ENCODE measurements around the gene ODAD4. TPM values are rescaled to one million over a fixed set of nuclear protein-coding genes. Genes with fewer than 3 reads are reported as not detected.

Gene ODAD4
- polyA plus RNA-seq, 3 donors = 0.04 to 0.28 (median 0.23) TPM

DNA sequence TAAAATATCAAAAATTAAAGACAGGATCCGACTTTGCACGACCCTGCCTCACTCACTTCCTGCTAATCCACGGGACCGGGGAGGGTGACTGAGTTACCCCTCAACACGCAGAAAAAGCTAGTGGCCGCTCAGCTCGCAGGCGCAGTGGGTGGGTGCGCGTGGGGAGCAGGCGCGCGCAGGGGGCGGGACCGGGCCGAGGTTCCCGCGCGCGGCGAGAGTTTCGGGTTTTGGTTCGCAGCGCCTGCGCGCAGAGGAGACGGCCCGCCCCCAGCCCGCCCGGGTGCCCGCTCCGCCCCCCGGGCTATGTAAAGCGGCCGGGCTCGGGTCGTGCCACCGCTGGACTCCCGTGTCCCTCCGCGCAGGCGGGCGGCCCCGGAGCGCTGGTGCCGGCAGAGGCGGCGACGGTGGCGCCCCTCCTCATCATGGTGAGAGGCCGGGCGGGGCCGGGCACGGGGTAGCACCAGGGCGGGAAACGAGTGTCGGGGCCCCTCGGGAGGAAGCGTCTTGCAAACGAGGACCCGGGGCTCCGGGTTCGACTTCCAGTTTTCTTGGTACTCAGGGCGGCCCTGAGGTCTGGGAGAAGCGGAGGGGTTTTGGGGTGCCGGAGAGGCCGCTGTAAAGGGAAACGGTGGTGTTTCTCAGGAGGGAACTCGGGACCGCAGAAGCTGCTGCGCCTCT lies 36.2 kb downstream of the ODAD4 start, which contains the start of gene CNP:
Gene CNP (plus strand): TSS at position 333 of the 678 bp plus-strand sequence. CDS start 90 bp downstream, at position 423.
- WGBS (ENCODE audit: insufficient coverage) = 0% methylated on average over 69 of the region's 71 CpGs
- no peaks in the 10 kb centered on the region for H3K9me3 Mint-ChIP-seq
- H3K9ac ChIP-seq (ENCODE audit: insufficient read depth, low read length, poor library complexity, severe bottlenecking) = peak within 1 kb of the TSS; percentile 87
- H3K27ac ChIP-seq (ENCODE audit: low read depth in 1 of 2, low read length in 2 of 2) = peak within 1 kb of the TSS; percentile 60 to 83
- H2AFZ ChIP-seq (ENCODE audit: insufficient read depth, low read depth, low read length, poor library complexity, severe bottlenecking) = peak within 1 kb of the TSS; percentile 82
- H3K27me3 ChIP-seq (ENCODE audit: control insufficient read depth in 2 of 2, insufficient read depth in 2 of 2, low read length in 2 of 2) = no peaks in the 10 kb centered on the region
- H3K36me3 Mint-ChIP-seq = peaks cover 4 to 20% of the 10 kb centered on the region in 2 donors
- H3K4me1 ChIP-seq (ENCODE audit: control insufficient read depth in 1 of 2, insufficient read depth in 2 of 2, low read length in 2 of 2) = peaks cover 19 to 40% of the 10 kb centered on the region in 2 donors
- TF ChIP-seq, protein P1, sequence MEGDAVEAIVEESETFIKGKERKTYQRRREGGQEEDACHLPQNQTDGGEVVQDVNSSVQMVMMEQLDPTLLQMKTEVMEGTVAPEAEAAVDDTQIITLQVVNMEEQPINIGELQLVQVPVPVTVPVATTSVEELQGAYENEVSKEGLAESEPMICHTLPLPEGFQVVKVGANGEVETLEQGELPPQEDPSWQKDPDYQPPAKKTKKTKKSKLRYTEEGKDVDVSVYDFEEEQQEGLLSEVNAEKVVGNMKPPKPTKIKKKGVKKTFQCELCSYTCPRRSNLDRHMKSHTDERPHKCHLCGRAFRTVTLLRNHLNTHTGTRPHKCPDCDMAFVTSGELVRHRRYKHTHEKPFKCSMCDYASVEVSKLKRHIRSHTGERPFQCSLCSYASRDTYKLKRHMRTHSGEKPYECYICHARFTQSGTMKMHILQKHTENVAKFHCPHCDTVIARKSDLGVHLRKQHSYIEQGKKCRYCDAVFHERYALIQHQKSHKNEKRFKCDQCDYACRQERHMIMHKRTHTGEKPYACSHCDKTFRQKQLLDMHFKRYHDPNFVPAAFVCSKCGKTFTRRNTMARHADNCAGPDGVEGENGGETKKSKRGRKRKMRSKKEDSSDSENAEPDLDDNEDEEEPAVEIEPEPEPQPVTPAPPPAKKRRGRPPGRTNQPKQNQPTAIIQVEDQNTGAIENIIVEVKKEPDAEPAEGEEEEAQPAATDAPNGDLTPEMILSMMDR (IDR thresholded peaks at IDR 0.05) = no peak
- H3K36me3 ChIP-seq (replicated peaks in 1 of 2; ENCODE audit: control insufficient read depth in 1 of 2, insufficient read depth in 2 of 2, low read length in 2 of 2) = peaks cover 11 to 25% of the 10 kb centered on the region in 2 donors
- peak within 1 kb of the TSS; percentile 79 to 91 for H3K4me3 Mint-ChIP-seq
- H4K20me1 ChIP-seq (ENCODE audit: insufficient read depth, low read length) = peaks cover 47% of the 10 kb centered on the region
- peak within 1 kb of the TSS; percentile 62 to 85 (median 79) for H3K27ac Mint-ChIP-seq
- H3K27me3 Mint-ChIP-seq (ENCODE audit: low read depth in 3 of 3) = peaks cover 0 to 2% (median 0%) of the 10 kb centered on the region in 3 donors
- H3K4me3 ChIP-seq (replicated peaks in 1 of 3; ENCODE audit: low read depth in 2 of 3, low read length in 3 of 3) = peak within 1 kb of the TSS; percentile 67 to 93 (median 92)
- H3K9me3 ChIP-seq (replicated peaks in 1 of 2; ENCODE audit: control insufficient read depth in 1 of 2, insufficient read depth in 1 of 2, low read length in 2 of 2) = no peaks in the 10 kb centered on the region
- peaks cover 41% of the 10 kb centered on the region for H3K79me2 ChIP-seq (ENCODE audit: insufficient read depth, low read length)
- intact Hi-C loops (cut with micrococcal nuclease) = loop anchor here in 1 of 2 donors (2.0 to 5.0 kb wide), 2 partner anchors 46 to 188 kb away; partner anchors contain the start of gene RAB5C
- H3K4me2 ChIP-seq (replicated peaks; ENCODE audit: extremely low read depth, low read length, poor library complexity, severe bottlenecking) = peak within 1 kb of the TSS; percentile 89
- peaks cover 47% of the 10 kb centered on the region for H3K4me1 Mint-ChIP-seq
- DNase-seq = peak; percentile 87 to 91 (median 89)

GRCh38 chr17:41967141-41967920 lies 36.9 kb downstream of the ODAD4 start:
- Histone ChIP-seq H3K4me2 (replicated peaks; ENCODE audit: extremely low read depth, low read length, poor library complexity, severe bottlenecking) (peak overlapping the region; percentile 89), H3K9ac (ENCODE audit: insufficient read depth, low read length, poor library complexity, severe bottlenecking) (peak overlapping the region; percentile 87), H4K20me1 (ENCODE audit: insufficient read depth, low read length) (peaks cover 54% of the 10 kb centered on the region), H3K9me3 (replicated peaks in 1 of 2; ENCODE audit: control insufficient read depth in 1 of 2, insufficient read depth in 1 of 2, low read length in 2 of 2) (no peaks in the 10 kb centered on the region), H3K27ac (ENCODE audit: low read depth in 1 of 2, low read length in 2 of 2) (peak overlapping the region; percentile 60 to 83), H3K27me3 (ENCODE audit: control insufficient read depth in 2 of 2, insufficient read depth in 2 of 2, low read length in 2 of 2) (no peaks in the 10 kb centered on the region), H2AFZ (ENCODE audit: insufficient read depth, low read depth, low read length, poor library complexity, severe bottlenecking) (peak overlapping the region; percentile 82), H3K4me3 (replicated peaks in 1 of 3; ENCODE audit: low read depth in 2 of 3, low read length in 3 of 3) (peak overlapping the region; percentile 67 to 93 (median 92)), H3K4me1 (ENCODE audit: control insufficient read depth in 1 of 2, insufficient read depth in 2 of 2, low read length in 2 of 2) (peaks cover 19 to 40% of the 10 kb centered on the region in 2 donors), H3K36me3 (replicated peaks in 1 of 2; ENCODE audit: control insufficient read depth in 1 of 2, insufficient read depth in 2 of 2, low read length in 2 of 2) (peaks cover 16 to 32% of the 10 kb centered on the region in 2 donors), H3K79me2 (ENCODE audit: insufficient read depth, low read length) (peaks cover 48% of the 10 kb centered on the region)
- DNase-seq = no peak
- peak overlapping the region; percentile 62 to 85 (median 80) for H3K27ac Mint-ChIP-seq
- H3K27me3 Mint-ChIP-seq (ENCODE audit: low read depth in 3 of 3) = peaks cover 0 to 2% (median 0%) of the 10 kb centered on the region in 3 donors
- 24% methylated on average over 35 of the region's 39 CpGs for WGBS (ENCODE audit: insufficient coverage)
- H3K4me3 Mint-ChIP-seq = peak overlapping the region; percentile 75 to 87
- intact Hi-C loops (cut with micrococcal nuclease) = loop anchor here in 1 of 2 donors (2.0 to 5.0 kb wide), 2 partner anchors 45 to 187 kb away; partner anchors contain the start of gene RAB5C
- H3K4me1 Mint-ChIP-seq = peaks cover 47% of the 10 kb centered on the region
- TF ChIP-seq, protein P1 (IDR thresholded peaks at IDR 0.05) = no peak
- no peaks in the 10 kb centered on the region for H3K9me3 Mint-ChIP-seq
- H3K36me3 Mint-ChIP-seq = peaks cover 7 to 27% of the 10 kb centered on the region in 2 donors

All from CD14-positive monocyte (primary cell).